ENCODE results near the gene COL4A2.

The COL4A2 gene

GRCh38 chr13:110512198-110512740 lies 205.2 kb downstream of the COL4A2 start:
- Mint-ChIP-seq H3K27me3 (ENCODE audit: low read depth) (no peaks in the 10 kb centered on the region), H3K4me1 (peaks cover 9% of the 10 kb centered on the region), H3K27ac (no peak overlapping the region), H3K9me3 (no peaks in the 10 kb centered on the region), H3K36me3 (ENCODE audit: low read depth) (peaks cover 48% of the 10 kb centered on the region), H3K4me3 (no peak overlapping the region)
- no peak for TF ChIP-seq CTCF (IDR thresholded peaks at IDR 0.05; ENCODE audit: unreplicated experiment in 3 of 3)

- no peak for TF ChIP-seq CTCF (IDR thresholded peaks at IDR 0.05; ENCODE audit: unreplicated experiment in 3 of 3)
- no peak overlapping the region for H3K27ac Mint-ChIP-seq
- no peaks in the 10 kb centered on the region for H3K9me3 Mint-ChIP-seq
- H3K4me1 Mint-ChIP-seq = no peaks in the 10 kb centered on the region
- peaks cover 32% of the 10 kb centered on the region for H3K36me3 Mint-ChIP-seq (ENCODE audit: low read depth)
- no peaks in the 10 kb centered on the region for H3K27me3 Mint-ChIP-seq (ENCODE audit: low read depth)
- no peak overlapping the region for H3K4me3 Mint-ChIP-seq
Measured at GRCh38 chr13:110516500-110516899, 209.4 kb downstream of the COL4A2 start.

GRCh38 chr13:110517505-110518225 lies 210.6 kb downstream of the COL4A2 start:
- Mint-ChIP-seq H3K9me3 (no peaks in the 10 kb centered on the region), H3K4me1 (no peaks in the 10 kb centered on the region), H3K27me3 (ENCODE audit: low read depth) (no peaks in the 10 kb centered on the region), H3K4me3 (no peak overlapping the region), H3K27ac (no peak overlapping the region), H3K36me3 (ENCODE audit: low read depth) (peaks cover 22% of the 10 kb centered on the region)
- no peak for TF ChIP-seq CTCF (IDR thresholded peaks at IDR 0.05; ENCODE audit: unreplicated experiment in 3 of 3)

GRCh38 chr13:110518226-110518525 lies 211.1 kb downstream of the COL4A2 start:
- H3K4me1 Mint-ChIP-seq = no peaks in the 10 kb centered on the region
- H3K27me3 Mint-ChIP-seq (ENCODE audit: low read depth) = no peaks in the 10 kb centered on the region
- no peak overlapping the region for H3K4me3 Mint-ChIP-seq
- H3K27ac Mint-ChIP-seq = no peak overlapping the region
- no peaks in the 10 kb centered on the region for H3K9me3 Mint-ChIP-seq
- no peak for TF ChIP-seq CTCF (IDR thresholded peaks at IDR 0.05; ENCODE audit: unreplicated experiment in 3 of 3)
- H3K36me3 Mint-ChIP-seq (ENCODE audit: low read depth) = peaks cover 18% of the 10 kb centered on the region

- H3K9me3 Mint-ChIP-seq = no peaks in the 10 kb centered on the region
- H3K27ac Mint-ChIP-seq = no peak overlapping the region
- no peaks in the 10 kb centered on the region for H3K27me3 Mint-ChIP-seq (ENCODE audit: low read depth)
- H3K4me1 Mint-ChIP-seq = no peaks in the 10 kb centered on the region
- peaks cover 18% of the 10 kb centered on the region for H3K36me3 Mint-ChIP-seq (ENCODE audit: low read depth)
- no peak for TF ChIP-seq CTCF (IDR thresholded peaks at IDR 0.05; ENCODE audit: unreplicated experiment in 3 of 3)
- H3K4me3 Mint-ChIP-seq = no peak overlapping the region
Measured at GRCh38 chr13:110518571-110518970, 211.5 kb downstream of the COL4A2 start.

- no peak for TF ChIP-seq CTCF (IDR thresholded peaks at IDR 0.05; ENCODE audit: unreplicated experiment in 3 of 3)
- Mint-ChIP-seq H3K27me3 (ENCODE audit: low read depth) (no peaks in the 10 kb centered on the region), H3K4me3 (no peak overlapping the region), H3K4me1 (no peaks in the 10 kb centered on the region), H3K9me3 (no peaks in the 10 kb centered on the region), H3K27ac (no peak overlapping the region), H3K36me3 (ENCODE audit: low read depth) (peaks cover 13% of the 10 kb centered on the region)
Measured at GRCh38 chr13:110519046-110519445, 212.0 kb downstream of the COL4A2 start.
